Muscle of leg (tissue), 11 donors: Measurements from ENCODE around the gene RCBTB1. TPM values are rescaled to one million over a fixed set of nuclear protein-coding genes. Genes with fewer than 3 reads are reported as not detected.
"Not testable (repeated sequence)": the region's sequence is repeated elsewhere in the genome, so short reads cannot be mapped to it uniquely, and the experiment has no call there.

ENCODE experiments used
- DNase-seq: peaks from one replicate; pipeline ENCODE4 v3.0.0; 2013
- H3K27ac ChIP-seq: one replicate; pipeline ENCODE4 v1.5.1; 2013; ENCODE audit warnings: mild to moderate bottlenecking, low read length, control low read depth
- H3K27me3 ChIP-seq: one replicate; pipeline ENCODE4 v1.6.1; 2013; ENCODE audit warnings: low read length; ENCODE audit not compliant: control insufficient read depth, insufficient read depth
- H3K36me3 ChIP-seq: one replicate; pipeline ENCODE4 v1.6.1; 2013; ENCODE audit warnings: low read length; ENCODE audit not compliant: control insufficient read depth, insufficient read depth
- H3K4me1 ChIP-seq: one replicate; pipeline ENCODE4 v1.6.1; 2013; ENCODE audit warnings: low read length; ENCODE audit not compliant: control insufficient read depth, insufficient read depth
- H3K4me3 ChIP-seq: one replicate; pipeline ENCODE4 v1.5.1; 2013; ENCODE audit warnings: low read length, control low read depth
- H3K9me3 ChIP-seq: replicated peaks from 2 replicates; pipeline ENCODE4 v1.6.1; 2013; ENCODE audit warnings: low read depth, low read length; ENCODE audit not compliant: control insufficient read depth
- WGBS: methylation state at CpG from one replicate; pipeline ENCODE4 v1.1.5; 2013; ENCODE audit warnings: missing lambda C conversion rate; ENCODE audit not compliant: insufficient coverage; 5-methylcytosine and 5-hydroxymethylcytosine counted together
- polyA plus RNA-seq, 8 donors: library from polyadenylated mRNA; unstranded; fragments of 120-200 nt; gene quantifications; one replicate each; pipeline versions ENCODE4 v1.2.1 to v1.2.3, GENCODE V29; 2013; ENCODE audit warnings: inconsistent platforms in 1 of 8, low replicate concordance in 1 of 8; ENCODE audit not compliant: insufficient read length in 8 of 8, insufficient read depth in 1 of 8
- total RNA-seq: library from RNA; stranded (reverse); fragments of 120-200 nt; gene quantifications from one replicate; pipeline ENCODE4 v1.2.4, GENCODE V29; 2013

RCBTB1 gene
- total and polyA plus RNA-seq, 9 donors, result 10.8 to 24.9 (median 19.1) TPM

GRCh38 chr13:49625392-49626079, 40.2 kb upstream of the RCBTB1 start:
- 46% methylated on average over 12 of the region's 12 CpGs for WGBS
- no peaks in the 10 kb centered on the region for H3K9me3 ChIP-seq
- no peak overlapping the region for H3K27ac ChIP-seq
- no peak overlapping the region for H3K4me3 ChIP-seq
- no peak for DNase-seq
- no peaks in the 10 kb centered on the region for H3K27me3 ChIP-seq
- H3K36me3 ChIP-seq, result no peaks in the 10 kb centered on the region
- no peaks in the 10 kb centered on the region for H3K4me1 ChIP-seq

- WGBS, result 55% methylated on average over 2 of the region's 6 CpGs
- no peaks in the 10 kb centered on the region for H3K9me3 ChIP-seq
- DNase-seq, result no peak
- H3K4me1 ChIP-seq, result no peaks in the 10 kb centered on the region
- H3K27ac ChIP-seq, result no peak overlapping the region
- H3K4me3 ChIP-seq, result no peak overlapping the region
- no peaks in the 10 kb centered on the region for H3K36me3 ChIP-seq
- no peaks in the 10 kb centered on the region for H3K27me3 ChIP-seq
These were observed 38.9 kb upstream of the RCBTB1 start for GRCh38 chr13:49624229-49624628.

GRCh38 chr13:49622174-49622946, 37.0 kb upstream of the RCBTB1 start:
- H3K36me3 ChIP-seq, result no peaks in the 10 kb centered on the region
- no peak overlapping the region for H3K4me3 ChIP-seq
- no peak for DNase-seq
- H3K9me3 ChIP-seq, result no peaks in the 10 kb centered on the region
- no peak overlapping the region for H3K27ac ChIP-seq
- WGBS, result 64% methylated on average over 5 of the region's 11 CpGs
- H3K27me3 ChIP-seq, result no peaks in the 10 kb centered on the region
- H3K4me1 ChIP-seq, result no peaks in the 10 kb centered on the region

- Histone ChIP-seq H3K36me3 (no peaks in the 10 kb centered on the region), H3K27me3 (no peaks in the 10 kb centered on the region), H3K4me1 (peaks cover 6% of the 10 kb centered on the region), H3K27ac (no peak overlapping the region), H3K4me3 (no peak overlapping the region), H3K9me3 (no peaks in the 10 kb centered on the region)
- no peak for DNase-seq
- WGBS, result 60% methylated on average over 20 of the region's 22 CpGs
These were observed 34.8 kb upstream of the RCBTB1 start for GRCh38 chr13:49620170-49620621.

GRCh38 chr13:49616676-49617065, 31.3 kb upstream of the RCBTB1 start:
- Histone ChIP-seq H3K36me3 (no peaks in the 10 kb centered on the region), H3K27me3 (no peaks in the 10 kb centered on the region), H3K9me3 (no peaks in the 10 kb centered on the region), H3K4me1 (peaks cover 6% of the 10 kb centered on the region), H3K27ac (peak overlapping the region; percentile 84), H3K4me3 (no peak overlapping the region)
- no CpG with 5 or more reads among the region's 3 CpGs for WGBS
- DNase-seq, result no peak

GRCh38 chr13:49615836-49616675, 30.7 kb upstream of the RCBTB1 start:
- Histone ChIP-seq H3K27ac (peak overlapping the region; percentile 84), H3K4me3 (no peak overlapping the region), H3K4me1 (peaks cover 6% of the 10 kb centered on the region), H3K36me3 (no peaks in the 10 kb centered on the region), H3K9me3 (no peaks in the 10 kb centered on the region), H3K27me3 (no peaks in the 10 kb centered on the region)
- no CpG with 5 or more reads among the region's 8 CpGs for WGBS
- DNase-seq, result peak; percentile 79

GRCh38 chr13:49612042-49612441, 26.7 kb upstream of the RCBTB1 start:
- not testable (repeated sequence) for H3K36me3 ChIP-seq, H3K4me3 ChIP-seq, H3K4me1 ChIP-seq, H3K9me3 ChIP-seq, H3K27ac ChIP-seq, DNase-seq, H3K27me3 ChIP-seq
- 100% methylated on average over 1 of the region's 3 CpGs for WGBS

GRCh38 chr13:49610176-49610575, 24.8 kb upstream of the RCBTB1 start:
- WGBS, result no CpG with 5 or more reads among the region's 1 CpG
- H3K27me3 ChIP-seq, result no peaks in the 10 kb centered on the region
- no peaks in the 10 kb centered on the region for H3K9me3 ChIP-seq
- peaks cover 3% of the 10 kb centered on the region for H3K4me1 ChIP-seq
- H3K4me3 ChIP-seq, result no peak overlapping the region
- no peak overlapping the region for H3K27ac ChIP-seq
- no peaks in the 10 kb centered on the region for H3K36me3 ChIP-seq
- DNase-seq, result peak; percentile 76

GRCh38 chr13:49608651-49609331, 23.4 kb upstream of the RCBTB1 start:
- Histone ChIP-seq H3K4me3 (no peak overlapping the region), H3K4me1 (peaks cover 3% of the 10 kb centered on the region), H3K36me3 (no peaks in the 10 kb centered on the region), H3K27me3 (no peaks in the 10 kb centered on the region), H3K9me3 (no peaks in the 10 kb centered on the region), H3K27ac (no peak overlapping the region)
- no CpG with 5 or more reads among the region's 1 CpG for WGBS
- DNase-seq, result no peak
